HG02763 (cell line): ENCODE results near the gene AGBL4.

Experiments used
- ATAC-seq: cut with Tn5 transposase; IDR thresholded peaks from one replicate; pipeline ENCODE4 v1.9.1; 2021; ENCODE audit warnings: mild to moderate bottlenecking, moderate library complexity; ENCODE audit not compliant: unreplicated experiment

AGBL4 gene

DNA sequence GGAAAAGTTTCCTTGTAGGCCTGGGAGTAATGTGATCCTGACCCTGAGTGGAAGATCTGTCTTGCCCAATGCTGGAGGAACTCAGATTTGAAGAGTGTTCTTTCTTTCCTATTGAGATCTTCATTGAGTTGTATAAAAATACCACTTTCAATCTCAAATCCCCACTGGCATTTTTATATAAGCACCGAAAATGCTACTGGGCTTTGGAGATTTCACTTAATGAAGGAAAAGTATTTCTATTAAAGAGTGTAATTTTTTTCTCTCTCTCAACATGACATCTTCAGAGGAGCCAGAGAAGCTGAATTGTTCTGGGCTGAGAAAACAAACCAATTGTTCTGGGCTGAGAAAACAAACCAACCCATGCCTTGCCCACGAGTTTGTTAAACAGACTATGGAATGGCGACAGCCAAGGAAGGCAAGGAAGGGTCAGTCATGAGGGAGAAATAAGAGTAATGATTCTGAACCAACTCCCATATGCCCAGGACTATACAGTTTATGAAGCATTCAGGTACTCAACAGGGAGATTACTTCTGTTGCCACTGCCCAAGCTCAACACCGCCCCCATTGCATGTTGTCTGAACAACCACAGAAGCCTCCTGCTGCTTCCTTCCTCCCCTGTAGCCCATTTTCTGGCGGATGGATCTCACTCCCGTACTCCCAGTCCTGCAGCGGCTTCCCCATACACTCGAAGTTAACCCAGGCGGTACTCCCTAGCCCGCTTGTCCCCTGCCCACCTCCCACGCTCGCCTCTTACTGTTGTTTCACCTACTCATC lies 1350.2 kb downstream of the AGBL4 start:
- ATAC-seq: no peak

GRCh38 chr1:48671578-48671977 lies 1352.2 kb downstream of the AGBL4 start:
- ATAC-seq: no peak

- ATAC-seq: no peak
Observed at GRCh38 chr1:48670234-48671020, 1353.3 kb downstream of the AGBL4 start.

DNA sequence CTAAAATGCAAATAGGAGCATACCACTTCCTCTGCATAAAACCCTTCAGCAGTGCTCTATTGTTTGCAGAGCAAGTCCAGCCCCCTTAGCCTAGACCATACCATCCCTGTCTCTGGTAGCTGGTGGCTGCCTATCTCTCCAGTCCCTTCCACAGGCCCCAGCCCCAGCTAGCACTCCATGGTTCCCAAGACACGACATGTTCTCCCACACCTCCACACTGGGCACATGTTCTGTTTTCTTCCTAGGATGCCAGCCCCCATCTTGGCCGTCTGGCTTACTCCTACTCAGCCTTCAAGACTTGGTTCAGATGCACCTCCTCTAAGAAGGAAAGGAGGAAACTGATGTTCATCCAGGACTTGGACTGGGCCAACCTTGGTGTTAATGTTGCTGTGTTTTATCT lies 1355.4 kb downstream of the AGBL4 start:
- ATAC-seq: no peak

DNA sequence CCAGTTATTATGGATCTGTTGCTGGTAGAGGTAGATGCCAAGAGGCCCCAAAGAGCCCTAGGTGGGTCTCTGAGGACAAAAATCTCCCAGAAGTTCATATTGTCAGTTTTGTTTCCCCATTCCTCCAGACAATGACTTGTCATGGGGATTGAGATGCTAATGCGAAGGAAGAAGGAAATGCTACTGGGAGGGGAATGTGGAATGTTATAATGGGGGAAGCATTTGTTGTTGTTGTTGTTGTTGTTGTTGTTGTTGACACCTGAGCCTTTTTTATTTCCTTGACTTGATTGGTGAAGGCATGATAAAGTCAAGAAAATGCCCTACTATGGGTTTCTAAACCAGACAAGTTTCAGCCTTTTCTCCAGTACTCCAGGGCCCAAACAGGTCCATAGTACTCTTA lies 1356.0 kb downstream of the AGBL4 start:
- no peak for ATAC-seq

GRCh38 chr1:48665708-48666407 lies 1357.9 kb downstream of the AGBL4 start:
- ATAC-seq: no peak

GRCh38 chr1:48661726-48662463 lies 1361.9 kb downstream of the AGBL4 start:
- ATAC-seq: no peak

DNA sequence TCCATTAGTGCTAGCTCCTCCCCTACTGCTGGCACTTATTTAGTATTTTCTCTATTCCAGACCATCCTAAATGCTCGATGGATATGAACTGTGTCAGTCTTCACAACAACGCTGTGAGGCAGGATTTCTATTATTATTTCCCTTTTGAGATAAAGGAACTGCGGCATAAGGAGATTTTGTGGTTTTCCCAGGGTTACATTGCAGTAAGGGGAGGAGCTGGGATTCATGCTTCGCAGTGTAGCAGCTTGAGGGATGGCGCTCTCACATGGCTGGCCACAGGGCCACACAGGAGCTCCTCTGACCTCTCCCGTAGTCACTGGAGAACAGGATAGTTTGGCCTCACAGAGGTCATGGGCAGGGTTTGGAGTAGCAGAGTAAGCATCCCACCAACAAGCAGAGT lies 1364.0 kb downstream of the AGBL4 start:
- no peak for ATAC-seq

DNA sequence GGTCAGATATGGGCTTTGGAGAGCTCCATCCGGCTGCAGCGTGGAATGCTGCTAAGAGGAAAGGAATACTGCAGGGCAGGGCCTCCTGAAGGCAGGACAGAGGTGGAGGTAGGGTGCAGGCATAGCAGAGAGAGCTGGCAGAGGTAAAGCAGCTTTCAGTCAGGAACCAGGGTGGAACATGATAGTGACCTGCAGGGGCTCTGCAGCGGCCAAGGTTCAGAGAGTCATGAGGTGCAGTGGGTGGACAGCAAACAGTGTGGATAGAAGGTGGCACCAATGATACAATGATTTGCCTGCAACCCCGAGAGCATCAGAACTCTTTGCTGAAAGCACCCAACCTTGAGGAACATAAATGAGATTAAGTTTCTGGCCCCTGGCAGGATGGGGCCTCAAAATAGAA lies 1366.3 kb downstream of the AGBL4 start:
- no peak for ATAC-seq

DNA sequence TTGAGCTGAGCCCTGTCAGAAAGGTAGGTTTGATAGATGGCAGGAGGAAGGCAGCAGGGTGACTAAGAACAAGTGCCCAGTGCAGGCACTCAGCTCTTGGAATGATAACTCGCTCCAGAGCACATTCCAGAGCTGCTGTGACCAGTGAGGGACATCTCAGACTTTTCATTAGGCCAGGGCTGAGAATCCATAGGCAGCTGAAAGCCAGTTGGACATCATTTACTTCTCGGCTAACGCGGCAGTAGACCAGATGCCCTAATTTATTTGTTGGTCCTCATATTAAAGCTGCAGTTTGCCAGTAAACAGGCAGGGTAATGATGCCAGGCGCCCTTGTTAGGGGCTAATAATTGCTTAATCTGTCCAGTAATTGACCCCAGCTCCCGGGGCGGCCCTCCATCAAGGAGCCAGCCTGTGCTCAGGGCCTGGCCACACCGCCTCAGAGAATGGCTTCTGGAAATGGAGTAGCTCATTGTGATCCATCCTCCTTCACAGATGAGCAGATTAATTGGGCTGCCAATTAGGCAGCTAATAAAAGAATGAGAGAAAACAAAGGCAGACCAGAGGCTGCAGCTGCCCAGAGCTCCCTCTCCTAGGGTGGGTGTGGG lies 1369.0 kb downstream of the AGBL4 start:
- no peak for ATAC-seq

- no peak for ATAC-seq
Observed at GRCh38 chr1:48652334-48652733, 1371.4 kb downstream of the AGBL4 start.

- no peak for ATAC-seq
Observed at GRCh38 chr1:48649880-48650279, 1373.9 kb downstream of the AGBL4 start.

GRCh38 chr1:48645883-48646282 lies 1377.9 kb downstream of the AGBL4 start:
- no peak for ATAC-seq

DNA sequence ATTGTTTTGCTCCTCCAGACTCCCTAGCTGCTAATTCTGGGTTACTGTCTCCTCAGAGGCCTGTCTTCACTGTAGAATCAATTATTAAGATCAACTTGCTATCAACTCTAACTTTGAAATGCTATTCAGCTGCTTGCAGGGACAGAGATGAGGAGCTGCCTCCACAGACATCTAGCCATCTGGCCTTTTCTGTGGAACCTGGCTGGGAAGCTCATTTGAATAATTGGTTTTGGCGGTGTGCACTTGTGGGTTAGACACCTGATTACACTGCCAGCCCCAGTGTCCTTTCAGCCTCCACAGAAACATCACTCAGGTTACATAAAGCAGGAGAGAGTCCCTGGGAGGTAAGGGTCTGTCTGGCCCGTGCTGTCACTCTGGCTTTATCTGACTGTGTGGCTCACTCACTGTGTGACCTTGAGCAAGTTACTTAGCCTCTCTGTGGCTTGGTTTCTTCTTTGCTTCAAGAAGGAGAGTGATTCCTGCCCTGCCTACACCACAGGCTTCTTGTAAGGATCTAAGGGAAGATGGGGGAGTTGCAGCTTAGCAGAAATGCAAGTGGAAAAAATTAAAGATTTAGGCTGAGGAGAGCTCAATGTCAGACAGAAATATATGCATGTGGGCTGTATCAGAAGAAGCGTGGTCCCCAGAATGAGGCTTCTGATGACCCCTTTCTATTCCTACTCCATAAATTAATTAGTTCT lies 1378.7 kb downstream of the AGBL4 start:
- ATAC-seq: no peak

DNA sequence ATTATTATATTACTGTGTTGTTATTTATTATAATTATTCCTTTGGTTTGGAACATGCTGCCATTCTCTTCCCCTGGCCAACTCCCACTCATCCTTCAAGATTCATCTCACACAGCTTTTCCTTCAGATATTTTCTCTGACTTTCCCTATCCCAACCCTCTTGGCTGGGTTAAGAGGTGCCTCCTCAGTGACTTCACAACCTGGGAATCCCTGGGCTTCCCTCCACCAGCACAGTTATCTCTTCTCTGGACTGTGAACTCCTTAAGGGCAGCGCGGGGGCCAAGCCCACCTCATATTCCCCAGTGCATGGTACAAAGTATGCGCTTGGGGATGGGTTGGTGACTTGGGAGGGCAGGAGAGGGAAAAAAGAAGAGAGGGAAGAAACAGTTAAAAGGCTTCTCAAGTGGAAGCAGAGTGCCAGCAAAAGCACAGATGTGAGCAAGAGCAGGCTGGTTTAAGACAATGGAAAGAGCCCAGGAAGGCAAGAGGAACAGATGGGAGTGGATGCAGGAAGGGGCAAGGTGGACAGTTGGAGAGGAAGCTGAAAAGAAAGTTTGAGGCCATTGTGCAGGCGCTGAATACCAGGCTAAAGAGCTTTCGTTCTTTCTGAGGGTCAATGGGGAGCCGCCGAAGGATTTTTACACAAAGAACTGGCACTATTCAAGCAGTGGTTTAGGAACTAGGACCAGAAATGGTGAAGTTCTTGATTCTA lies 1379.4 kb downstream of the AGBL4 start:
- no peak for ATAC-seq

GRCh38 chr1:48643193-48643592 lies 1380.6 kb downstream of the AGBL4 start:
- ATAC-seq: no peak

GRCh38 chr1:48640836-48641492 lies 1382.8 kb downstream of the AGBL4 start:
- ATAC-seq: no peak

DNA sequence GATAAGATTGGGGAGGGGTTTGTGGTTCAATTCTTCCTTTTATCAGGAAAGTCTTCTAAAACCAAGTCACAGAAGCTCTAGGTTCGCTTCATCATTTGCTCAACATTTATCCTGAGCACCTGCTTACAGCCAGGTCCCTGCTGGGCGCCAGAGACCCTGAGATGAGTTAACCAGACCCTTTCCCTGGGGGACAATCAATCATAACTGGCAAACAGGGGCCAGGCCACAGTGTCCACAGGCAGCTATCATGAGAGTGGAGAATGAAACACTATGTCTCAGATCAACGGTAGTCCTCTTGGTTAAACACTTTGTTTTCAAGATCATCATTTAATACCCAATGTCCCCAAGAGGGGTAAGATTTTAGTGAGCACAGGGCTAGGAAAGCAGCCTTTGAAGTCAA lies 1393.9 kb downstream of the AGBL4 start:
- ATAC-seq: no peak

DNA sequence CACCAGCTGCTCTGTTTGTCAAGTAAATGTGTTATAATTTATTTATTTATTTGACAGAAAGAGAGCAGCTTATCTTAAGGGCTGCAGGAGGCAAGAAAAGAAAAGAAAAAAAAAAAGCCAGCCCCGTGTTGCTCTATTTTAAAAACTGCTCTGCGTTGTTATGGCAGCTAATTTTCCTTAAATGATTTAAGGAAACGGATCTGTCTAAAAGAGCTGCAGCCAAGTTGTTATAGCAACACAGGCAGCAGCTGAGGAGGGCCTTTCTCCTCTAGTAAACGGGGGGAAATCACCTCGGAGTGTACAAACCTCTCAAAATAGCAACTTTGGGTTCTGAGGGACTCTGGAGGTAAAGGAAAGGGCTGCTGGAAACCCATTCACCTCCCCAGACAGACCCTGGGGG lies 1396.3 kb downstream of the AGBL4 start:
- ATAC-seq: no peak
